Stimulated activated naive B cell treated with anti-CD40 and anti-IgM and Interleukin-4, amounts not matched to agents 10 μg/mL and 1 μg/mL and 100 μg/mL, for 72 hours (primary cell): ENCODE data around the gene STRIP1.
"Not testable (repeated sequence)": the region's sequence is repeated elsewhere in the genome, so short reads cannot be mapped to it uniquely, and the experiment has no call there.

Experiments
- ATAC-seq, 2 donors: fragments of 150-1000 bp; cut with Tn5 transposase; replicated peaks; 2 replicates each; pipeline ENCODE4 v1.10.0; 2021; ENCODE audit warnings: moderate library complexity in 1 of 2
- DNase-seq: peaks from one replicate; pipeline ENCODE4 v3.0.0; 2021
- H3K27ac Mint-ChIP-seq: one replicate; pipeline ENCODE4 v1.8.0; 2022; ENCODE audit warnings: mild to moderate bottlenecking, mixed read lengths
- H3K27me3 Mint-ChIP-seq, 2 donors: one replicate each; pipeline ENCODE4 v1.8.0; 2022; ENCODE audit warnings: mixed read lengths in 2 of 2
- H3K36me3 Mint-ChIP-seq, 2 donors: one replicate each; pipeline ENCODE4 v1.8.0; 2022; ENCODE audit warnings: mixed read lengths in 2 of 2, mild to moderate bottlenecking in 1 of 2
- H3K4me1 Mint-ChIP-seq, 2 donors: one replicate each; pipeline ENCODE4 v1.8.0; 2022; ENCODE audit warnings: mixed read lengths in 2 of 2, mild to moderate bottlenecking in 1 of 2
- H3K4me3 Mint-ChIP-seq, 2 donors: one replicate each; pipeline ENCODE4 v1.8.0; 2022; ENCODE audit warnings: mild to moderate bottlenecking in 2 of 2, mixed read lengths in 2 of 2, moderate library complexity in 1 of 2
- H3K9me3 Mint-ChIP-seq, 2 donors: one replicate each; pipeline ENCODE4 v1.8.0; 2022; ENCODE audit warnings: mixed read lengths in 2 of 2, mild to moderate bottlenecking in 1 of 2

STRIP1 gene

GRCh38 chr1:110024613-110025012 lies 9.8 kb upstream of the STRIP1 start:
- no peaks in the 10 kb centered on the region for H3K27me3 Mint-ChIP-seq
- H3K9me3 Mint-ChIP-seq: no peaks in the 10 kb centered on the region
- H3K36me3 Mint-ChIP-seq: peaks cover 27 to 34% of the 10 kb centered on the region in 2 donors

DNA sequence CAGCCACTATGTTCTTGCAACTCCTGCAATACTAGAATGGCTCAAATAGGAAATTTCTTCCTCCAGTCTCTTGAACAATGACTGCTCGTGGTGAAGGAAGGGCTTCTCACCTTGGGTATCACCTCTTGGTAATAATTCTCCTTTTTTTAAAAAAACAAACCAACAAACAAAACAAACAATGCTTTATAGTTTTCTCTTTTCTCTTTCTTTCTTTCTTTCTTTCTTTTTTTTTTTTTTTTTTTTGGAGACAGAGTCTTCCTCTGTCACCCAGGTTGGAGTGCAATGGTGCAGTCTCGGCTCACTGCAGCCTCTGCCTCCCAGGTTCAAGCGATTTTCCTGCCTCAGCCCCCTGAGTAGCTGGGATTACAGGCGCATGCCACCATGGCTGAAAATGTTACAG lies 3.7 kb upstream of the STRIP1 start:
- not testable (repeated sequence) for H3K9me3 Mint-ChIP-seq, DNase-seq, H3K36me3 Mint-ChIP-seq, H3K27me3 Mint-ChIP-seq, ATAC-seq
- peak overlapping the region; percentile 91 for H3K27ac Mint-ChIP-seq
- peaks cover 31 to 39% of the 10 kb centered on the region in 2 donors for H3K4me1 Mint-ChIP-seq
- peak overlapping the region; percentile 71 to 73 for H3K4me3 Mint-ChIP-seq

More at GRCh38 chr1:110024613-110025012, 9.8 kb upstream of the STRIP1 start:
- DNase-seq (no peak), ATAC-seq (no peak)
- H3K4me1 Mint-ChIP-seq: peaks cover 4% of the 10 kb centered on the region in 2 donors
- no peak overlapping the region for H3K27ac Mint-ChIP-seq
- no peak overlapping the region for H3K4me3 Mint-ChIP-seq

- H3K27me3 Mint-ChIP-seq: no peaks in the 10 kb centered on the region
- DNase-seq (no peak), ATAC-seq (no peak)
- no peak overlapping the region for H3K4me3 Mint-ChIP-seq
- no peaks in the 10 kb centered on the region for H3K9me3 Mint-ChIP-seq
- peak overlapping the region; percentile 72 for H3K27ac Mint-ChIP-seq
- H3K4me1 Mint-ChIP-seq: peaks cover 33 to 43% of the 10 kb centered on the region in 2 donors
- H3K36me3 Mint-ChIP-seq: no peaks in the 10 kb centered on the region
These were observed 2.1 kb upstream of the STRIP1 start for GRCh38 chr1:110032327-110032726.

DNA sequence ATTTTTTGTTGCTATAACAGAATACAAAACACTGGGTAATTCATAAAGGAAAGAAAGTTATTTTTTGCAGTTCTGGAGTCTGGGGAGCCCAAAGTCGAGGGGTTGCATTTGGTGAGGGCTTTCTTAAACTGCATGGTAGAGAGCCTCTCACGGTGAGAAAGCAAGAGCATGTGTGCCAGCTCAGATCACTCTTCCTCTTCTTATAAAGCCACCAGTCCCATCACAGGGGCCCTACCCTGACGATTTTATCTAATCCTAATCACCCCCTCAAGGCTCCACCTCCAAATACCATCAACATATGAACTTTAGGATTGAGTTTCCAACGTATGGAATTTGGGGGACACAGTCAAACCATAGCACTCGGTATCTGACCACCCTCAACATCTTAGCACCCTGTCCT lies 1.0 kb upstream of the STRIP1 start:
- Mint-ChIP-seq H3K36me3 (peaks cover 4% of the 10 kb centered on the region in 2 donors), H3K27ac (peak overlapping the region; percentile 92), H3K4me3 (no peak overlapping the region), H3K9me3 (no peaks in the 10 kb centered on the region), H3K27me3 (no peaks in the 10 kb centered on the region), H3K4me1 (peaks cover 35 to 43% of the 10 kb centered on the region in 2 donors)
- DNase-seq: no peak
- no peak for ATAC-seq

DNA sequence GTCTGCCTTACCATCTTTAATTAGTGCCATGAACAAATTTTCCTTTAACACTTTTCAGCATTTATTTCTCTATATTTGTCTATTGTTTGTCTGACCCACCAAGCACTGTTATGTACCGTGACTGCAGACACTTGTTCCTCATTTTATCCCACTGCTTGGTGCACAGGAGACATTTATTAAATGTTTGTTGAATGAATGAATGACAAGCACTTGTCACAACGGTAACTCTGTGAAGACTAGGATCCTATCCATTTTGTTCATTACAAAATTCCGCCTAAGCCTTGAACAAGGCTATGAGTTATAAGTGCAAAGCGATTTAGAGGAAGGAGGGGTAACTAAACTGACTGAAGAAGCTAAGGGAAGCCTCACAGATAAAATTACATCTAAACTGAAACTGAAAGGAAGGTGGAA lies 379 bp upstream of the STRIP1 start:
- Mint-ChIP-seq H3K36me3 (peaks cover 6 to 9% of the 10 kb centered on the region in 2 donors), H3K27ac (peak overlapping the region; percentile 92), H3K9me3 (no peaks in the 10 kb centered on the region), H3K4me1 (peaks cover 36 to 43% of the 10 kb centered on the region in 2 donors), H3K4me3 (peak overlapping the region; percentile 87 to 90), H3K27me3 (no peaks in the 10 kb centered on the region)
- ATAC-seq (no peak), DNase-seq (no peak)

DNA sequence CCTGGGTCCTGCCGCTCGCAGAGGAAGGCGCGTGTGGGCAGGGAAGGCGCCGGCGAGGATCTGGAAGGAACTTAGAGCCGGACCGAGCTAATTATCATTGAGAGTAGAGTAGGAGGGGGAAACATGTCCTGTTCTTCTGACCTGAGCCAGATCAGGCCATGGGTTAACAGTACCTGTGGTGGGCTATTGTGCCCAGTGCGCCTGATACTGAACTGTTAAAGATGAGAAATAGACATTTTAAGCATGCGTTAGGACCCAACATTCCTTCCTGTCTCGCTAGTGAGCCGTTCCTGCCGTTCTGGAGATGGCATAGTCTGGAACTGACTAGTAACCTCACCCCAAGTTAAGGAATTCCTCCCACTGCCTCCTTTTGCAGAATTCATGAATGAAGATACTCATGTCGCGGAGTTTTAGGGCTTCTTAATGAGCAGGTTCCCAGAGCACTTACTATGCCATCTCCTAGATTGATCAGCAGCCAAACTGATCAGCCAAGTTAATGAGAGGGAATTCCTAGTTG lies 870 bp downstream of the STRIP1 start:
- no peak for DNase-seq
- Mint-ChIP-seq H3K36me3 (peaks cover 13 to 20% of the 10 kb centered on the region in 2 donors), H3K27ac (peak overlapping the region; percentile 80), H3K4me3 (peak overlapping the region; percentile 87 to 90), H3K27me3 (no peaks in the 10 kb centered on the region), H3K9me3 (no peaks in the 10 kb centered on the region), H3K4me1 (peaks cover 39 to 43% of the 10 kb centered on the region in 2 donors)
- ATAC-seq: no peak

- no peak overlapping the region for H3K4me3 Mint-ChIP-seq
- H3K27ac Mint-ChIP-seq: no peak overlapping the region
These were observed 3.8 kb downstream of the STRIP1 start for GRCh38 chr1:110038271-110038670.

DNA sequence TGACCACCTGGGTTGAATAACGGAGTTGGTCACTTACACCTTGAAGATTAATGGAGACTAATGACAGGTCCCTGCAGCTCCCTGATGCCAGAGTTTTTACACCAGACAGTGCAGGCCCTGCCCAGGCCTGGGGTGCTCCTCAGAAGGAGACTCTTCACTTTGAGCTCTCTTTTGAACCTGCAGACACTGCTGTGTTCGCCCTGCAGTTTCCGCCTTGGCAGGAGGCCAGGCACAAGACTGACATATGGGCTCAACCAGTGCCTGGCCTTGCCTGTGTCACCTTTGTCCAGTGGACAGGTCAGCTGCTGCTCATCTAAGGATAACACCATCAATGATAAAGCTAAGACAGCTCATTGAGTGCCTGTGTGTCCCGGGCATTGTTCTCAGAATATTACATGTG lies 5.2 kb downstream of the STRIP1 start:
- Mint-ChIP-seq H3K9me3 (no peaks in the 10 kb centered on the region), H3K27ac (no peak overlapping the region), H3K36me3 (peaks cover 39 to 48% of the 10 kb centered on the region in 2 donors), H3K27me3 (no peaks in the 10 kb centered on the region), H3K4me1 (peaks cover 12 to 15% of the 10 kb centered on the region in 2 donors), H3K4me3 (no peak overlapping the region)
- no peak for ATAC-seq
- no peak for DNase-seq

More at GRCh38 chr1:110038271-110038670, 3.8 kb downstream of the STRIP1 start:
- Mint-ChIP-seq H3K9me3 (no peaks in the 10 kb centered on the region), H3K4me1 (peaks cover 21 to 23% of the 10 kb centered on the region in 2 donors), H3K36me3 (peaks cover 33 to 42% of the 10 kb centered on the region in 2 donors), H3K27me3 (no peaks in the 10 kb centered on the region)
- ATAC-seq: no peak
- no peak for DNase-seq

DNA sequence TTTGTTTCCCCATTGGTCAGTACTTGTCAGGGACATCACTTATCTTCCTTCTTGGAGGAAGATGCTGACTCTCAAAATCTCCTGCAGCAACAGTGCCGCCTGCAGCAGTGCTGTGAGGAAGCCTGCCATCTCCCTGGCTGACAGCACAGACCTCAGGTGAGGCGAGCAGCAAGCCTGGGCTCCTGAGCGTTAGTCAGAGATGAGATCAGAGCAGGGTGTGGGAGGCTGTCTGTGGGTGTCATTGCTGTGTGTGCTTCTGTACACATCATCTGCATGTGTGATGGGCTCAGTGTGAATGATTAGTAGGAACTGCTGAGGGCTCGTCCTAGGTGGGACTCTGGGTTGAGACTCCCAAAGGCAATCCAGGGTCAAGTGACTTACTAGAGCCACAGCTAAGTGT lies 6.1 kb downstream of the STRIP1 start:
- Mint-ChIP-seq H3K4me3 (no peak overlapping the region), H3K27me3 (no peaks in the 10 kb centered on the region), H3K36me3 (peaks cover 44 to 53% of the 10 kb centered on the region in 2 donors), H3K27ac (no peak overlapping the region), H3K9me3 (no peaks in the 10 kb centered on the region), H3K4me1 (peaks cover 5 to 10% of the 10 kb centered on the region in 2 donors)
- no peak for ATAC-seq
- no peak for DNase-seq

DNA sequence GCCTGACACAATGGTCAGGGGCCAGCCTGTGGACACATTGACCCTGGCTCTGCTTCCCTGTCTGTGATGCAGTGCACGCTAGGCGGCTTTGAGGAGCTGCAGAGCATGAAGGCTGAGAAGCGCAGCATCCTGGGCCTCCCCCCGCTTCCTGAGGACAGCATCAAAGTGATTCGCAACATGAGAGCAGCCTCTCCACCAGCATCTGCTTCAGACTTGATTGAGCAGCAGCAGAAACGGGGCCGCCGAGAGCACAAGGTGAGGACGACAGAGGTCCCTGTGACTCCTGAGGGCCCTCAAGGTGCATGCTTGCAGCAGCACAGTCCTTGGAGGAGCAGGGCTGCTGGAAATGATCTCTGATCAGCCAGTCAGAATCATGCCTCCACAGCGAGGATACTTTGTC lies 8.6 kb downstream of the STRIP1 start:
- H3K36me3 Mint-ChIP-seq: peaks cover 54 to 71% of the 10 kb centered on the region in 2 donors
- H3K27ac Mint-ChIP-seq: no peak overlapping the region
- H3K4me1 Mint-ChIP-seq: peaks cover 0 to 7% of the 10 kb centered on the region in 2 donors
- no peaks in the 10 kb centered on the region for H3K9me3 Mint-ChIP-seq
- H3K27me3 Mint-ChIP-seq: no peaks in the 10 kb centered on the region
- no peak for ATAC-seq
- DNase-seq: no peak
- no peak overlapping the region for H3K4me3 Mint-ChIP-seq

DNA sequence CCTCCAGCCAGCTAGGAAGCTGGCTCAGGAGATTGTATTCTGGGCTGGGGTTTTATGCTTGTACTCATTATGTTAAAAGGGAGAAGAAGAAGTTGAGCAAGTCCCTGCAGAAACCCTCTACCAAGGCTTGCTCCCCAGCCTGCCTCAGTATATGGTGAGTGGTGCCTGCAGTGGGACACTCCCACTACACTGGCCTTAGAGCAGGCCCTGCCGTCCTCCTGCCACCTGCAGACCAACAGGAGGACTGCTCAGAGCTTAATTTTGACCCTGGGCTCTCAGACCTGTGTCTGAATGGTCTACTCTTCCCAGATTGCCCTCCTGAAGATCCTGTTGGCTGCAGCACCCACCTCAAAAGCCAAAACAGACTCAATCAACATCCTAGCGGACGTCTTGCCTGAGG lies 13.0 kb downstream of the STRIP1 start:
- no peaks in the 10 kb centered on the region for H3K4me1 Mint-ChIP-seq

GRCh38 chr1:110048240-110048639 lies 13.8 kb downstream of the STRIP1 start:
- Mint-ChIP-seq H3K9me3 (no peaks in the 10 kb centered on the region), H3K4me3 (no peak overlapping the region), H3K27me3 (no peaks in the 10 kb centered on the region), H3K27ac (no peak overlapping the region), H3K4me1 (no peaks in the 10 kb centered on the region), H3K36me3 (peaks cover 45 to 54% of the 10 kb centered on the region in 2 donors)
- no peak for ATAC-seq
- no peak for DNase-seq

More for the DNA sequence above, 13.0 kb downstream of the STRIP1 start:
- Mint-ChIP-seq H3K27me3 (no peaks in the 10 kb centered on the region), H3K36me3 (peaks cover 44 to 51% of the 10 kb centered on the region in 2 donors), H3K4me3 (no peak overlapping the region), H3K9me3 (no peaks in the 10 kb centered on the region), H3K27ac (no peak overlapping the region)
- DNase-seq (no peak), ATAC-seq (no peak)

- no peaks in the 10 kb centered on the region for H3K27me3 Mint-ChIP-seq
- H3K9me3 Mint-ChIP-seq: no peaks in the 10 kb centered on the region
- ATAC-seq (no peak), DNase-seq (no peak)
- peaks cover 48 to 58% of the 10 kb centered on the region in 2 donors for H3K36me3 Mint-ChIP-seq
- no peak overlapping the region for H3K4me3 Mint-ChIP-seq
- no peaks in the 10 kb centered on the region for H3K4me1 Mint-ChIP-seq
- no peak overlapping the region for H3K27ac Mint-ChIP-seq
These were observed 14.6 kb downstream of the STRIP1 start for GRCh38 chr1:110048923-110049601.

GRCh38 chr1:110049801-110050601 lies 15.6 kb downstream of the STRIP1 start:
- Mint-ChIP-seq H3K4me1 (no peaks in the 10 kb centered on the region), H3K27ac (no peak overlapping the region), H3K36me3 (peaks cover 50 to 59% of the 10 kb centered on the region in 2 donors), H3K4me3 (no peak overlapping the region), H3K27me3 (no peaks in the 10 kb centered on the region), H3K9me3 (no peaks in the 10 kb centered on the region)
- no peak for DNase-seq
- no peak for ATAC-seq
